Activated CD8-positive, alpha-beta memory T cell treated with anti-CD3 and anti-CD28 coated beads, Interleukin-2, amount 50 U/mL, for 1 hour (primary cell): ENCODE data around the gene GBP4.

Experiments
- DNase-seq: peaks from one replicate; pipeline ENCODE4 v3.0.0-alpha.2; 2020; ENCODE audit errors: extremely low read depth

GBP4 gene

GRCh38 chr1:89171067-89171438 lies 27.7 kb downstream of the GBP4 start:
- no peak for DNase-seq

DNA sequence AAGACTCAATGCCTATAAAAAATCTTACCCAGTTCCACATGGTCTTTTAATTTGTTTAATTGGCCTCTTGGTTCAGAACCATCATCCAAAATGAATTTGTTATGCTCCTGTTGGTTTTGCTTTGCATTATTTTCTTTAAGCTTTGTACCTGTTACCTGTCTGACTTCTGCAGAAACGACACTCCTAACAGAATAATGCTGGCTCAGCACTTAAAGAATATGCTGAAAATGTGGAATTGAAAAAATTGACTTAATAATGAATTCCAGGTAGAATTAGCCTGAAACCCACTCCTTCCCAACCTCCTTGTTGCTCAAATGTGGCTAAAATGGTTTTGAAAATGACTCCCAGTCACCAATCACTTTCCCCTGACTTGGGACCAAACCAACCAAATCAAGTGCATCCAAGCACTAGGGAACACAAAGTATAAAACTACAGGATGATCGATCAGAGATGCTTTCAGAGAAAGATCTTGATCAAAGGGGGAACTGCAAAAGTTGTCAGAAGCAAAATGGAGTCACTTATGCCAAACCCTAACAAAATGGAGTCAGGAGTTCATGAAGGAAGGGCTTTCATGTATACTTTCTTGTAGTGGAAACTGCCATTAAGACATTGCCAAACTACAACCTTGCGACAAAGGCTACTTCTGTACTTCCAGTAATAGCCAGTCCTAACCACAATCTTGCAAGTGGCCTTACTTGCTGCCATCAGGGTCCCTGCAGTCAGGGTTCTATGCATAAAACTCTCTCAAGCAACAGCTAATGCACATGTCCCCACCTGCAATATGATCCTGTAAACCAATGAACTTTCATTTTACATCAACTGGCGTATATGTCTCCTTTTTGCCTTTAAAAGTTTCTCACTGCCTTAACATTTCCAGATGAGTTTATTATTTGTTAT lies 28.3 kb downstream of the GBP4 start:
- no peak for DNase-seq

- no peak for DNase-seq
Observed at GRCh38 chr1:89169166-89169565, 29.6 kb downstream of the GBP4 start.

DNA sequence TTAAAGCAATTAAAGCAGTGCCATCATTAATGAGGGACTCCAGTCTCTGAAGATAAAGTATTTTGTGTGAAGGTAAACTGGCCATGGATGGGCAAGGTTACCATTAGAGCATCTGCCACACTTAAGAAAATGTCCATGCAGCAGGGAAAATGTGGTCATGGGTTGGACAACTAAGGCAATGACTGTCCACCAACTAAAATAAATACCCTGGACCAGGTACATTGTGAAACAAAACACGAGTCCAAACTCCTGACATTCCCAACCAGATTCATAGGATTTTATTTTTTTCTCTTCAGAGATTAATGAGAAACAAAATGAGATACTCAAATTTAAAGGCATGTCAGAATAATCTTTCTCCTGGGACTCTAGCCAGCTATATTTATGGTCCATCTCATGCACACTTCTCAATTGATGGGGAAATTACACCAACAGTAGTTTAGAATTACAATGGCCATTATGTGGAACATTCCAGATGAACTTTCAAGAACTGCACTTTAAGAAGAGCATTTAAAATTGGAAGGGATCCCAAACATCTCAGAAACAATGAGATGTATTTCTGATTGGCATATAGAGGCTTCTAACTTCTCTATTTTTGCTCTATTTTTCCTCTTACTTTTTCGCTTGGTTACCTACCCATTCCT lies 31.0 kb downstream of the GBP4 start:
- no peak for DNase-seq

DNA sequence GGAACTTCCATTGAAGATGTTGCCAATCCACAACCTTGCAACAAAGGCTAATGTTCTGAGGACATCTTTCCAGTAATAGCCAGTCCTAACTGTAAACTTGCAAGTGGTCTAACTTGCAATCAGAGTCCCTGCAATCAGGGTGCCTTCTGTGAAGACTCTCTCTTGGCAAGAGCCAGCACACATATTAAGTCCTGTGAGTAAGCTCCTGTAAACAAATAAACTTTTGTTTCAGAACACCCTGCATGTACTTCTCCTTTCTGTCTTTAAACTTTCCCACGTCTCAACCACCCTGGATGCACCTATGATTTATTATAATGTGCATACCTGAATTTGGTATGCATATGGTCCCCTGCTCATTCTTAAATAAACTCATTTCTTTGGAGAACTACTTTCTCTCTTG lies 32.0 kb downstream of the GBP4 start:
- DNase-seq, result no peak

- no peak for DNase-seq
Observed at GRCh38 chr1:89165811-89166210, 32.9 kb downstream of the GBP4 start.

GRCh38 chr1:89151047-89151446 lies 47.7 kb downstream of the GBP4 start:
- no peak for DNase-seq

DNA sequence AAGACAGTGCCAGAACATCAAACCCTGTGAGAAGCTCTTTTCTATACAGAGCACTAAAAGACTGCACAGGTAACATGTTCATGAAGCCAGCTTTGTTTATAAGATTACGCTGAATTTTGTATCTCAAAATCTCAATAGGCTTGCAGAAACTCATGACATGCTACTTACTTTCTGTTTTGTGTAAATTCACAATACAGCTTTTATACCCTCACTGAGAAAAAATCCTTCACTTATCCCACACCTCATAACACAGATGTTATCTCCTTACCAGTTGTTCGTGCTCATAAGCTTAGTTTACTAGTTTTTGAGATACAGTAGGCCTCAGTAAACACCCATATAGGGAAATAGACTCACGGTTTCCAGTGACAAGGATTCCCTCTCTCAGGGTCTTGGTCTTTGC lies 48.8 kb downstream of the GBP4 start:
- DNase-seq, result no peak

GRCh38 chr1:89149229-89149628 lies 49.5 kb downstream of the GBP4 start:
- DNase-seq, result no peak

GRCh38 chr1:89147678-89148658 lies 50.8 kb downstream of the GBP4 start:
- no peak for DNase-seq

GRCh38 chr1:89146721-89147120 lies 52.0 kb downstream of the GBP4 start:
- DNase-seq, result no peak

DNA sequence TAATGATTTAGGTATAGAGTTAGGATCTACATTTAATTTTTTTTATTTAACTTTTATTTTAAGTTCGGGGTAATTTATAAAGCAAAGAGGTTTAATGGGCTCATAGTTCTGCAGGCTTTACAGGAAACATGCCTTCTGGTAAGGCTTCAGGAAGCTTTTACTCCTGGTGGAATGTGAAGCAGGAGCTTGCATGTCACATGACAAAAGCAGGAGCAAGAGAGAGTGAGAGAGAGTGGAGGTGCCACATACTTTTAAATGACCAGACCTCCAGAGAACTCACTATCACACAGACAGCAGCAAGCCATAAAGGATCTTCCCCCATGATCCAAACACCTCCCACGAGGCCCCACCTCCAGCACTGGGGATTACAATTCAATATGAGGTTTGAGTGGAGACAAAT lies 55.3 kb downstream of the GBP4 start:
- DNase-seq, result no peak

GRCh38 chr1:89142160-89142559 lies 56.6 kb downstream of the GBP4 start:
- no peak for DNase-seq

GRCh38 chr1:89133747-89134146 lies 65.0 kb downstream of the GBP4 start:
- DNase-seq, result no peak
